Ovary (tissue), 3 donors: ENCODE results near the gene CCDC137.

Source experiments
- POLR2A ChIP-seq: fragments of 450-650 bp; IDR thresholded peaks from one replicate; pipeline ENCODE4 v1.6.1; 2017; ENCODE audit warnings: antibody characterized with exemption, mild to moderate bottlenecking, moderate library complexity
- TF ChIP-seq, protein P1 (sequence below), 3 donors: fragments of 450-650 bp in 2 of 3; fragments of 200-600 bp in 1 of 3; IDR thresholded peaks; one replicate each; pipeline versions ENCODE4 v1.5.1 to v1.8.0; 2016 to 2022; ENCODE audit warnings: antibody characterized with exemption in 3 of 3, mild to moderate bottlenecking in 1 of 3
- donor health status: DM: no; HTN: no; CAD: no.

DNA sequence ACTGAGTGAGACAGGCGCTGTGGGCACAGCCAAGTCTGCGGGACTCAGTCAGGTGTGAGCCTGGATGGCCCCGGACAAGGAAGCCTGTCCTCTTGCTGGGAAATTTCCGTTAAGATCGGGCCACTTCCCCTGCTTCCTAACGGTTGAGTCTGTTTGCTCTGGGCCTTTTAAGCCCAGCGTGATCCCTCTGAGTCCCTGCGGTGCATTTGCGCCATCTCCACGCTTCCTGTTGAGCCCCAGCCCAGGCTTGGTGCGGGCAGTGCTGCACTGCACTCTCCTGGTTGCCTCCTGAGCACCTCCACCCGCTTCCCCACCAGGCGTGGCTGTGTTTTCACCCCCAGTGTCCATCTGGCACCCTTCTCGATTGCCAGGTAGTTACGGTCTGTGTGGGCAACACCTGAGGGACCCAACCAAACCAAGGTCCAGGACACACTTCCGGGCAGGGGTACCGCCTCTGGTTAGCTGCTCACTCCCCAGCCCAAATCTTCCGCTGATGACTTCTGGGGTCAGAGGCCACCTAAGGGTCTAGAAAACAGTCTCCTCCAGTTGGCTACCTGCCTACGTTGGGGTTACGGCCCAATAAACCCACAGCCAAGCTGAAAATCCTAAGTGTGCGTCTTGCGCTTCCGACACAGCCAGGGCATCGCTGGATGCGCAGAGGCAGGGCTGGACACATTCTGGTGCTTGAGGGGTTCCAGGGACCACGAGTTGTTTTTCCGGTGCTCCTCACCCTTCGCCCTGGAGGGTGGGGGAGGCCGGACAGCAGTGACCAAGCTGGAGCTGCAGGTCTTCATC is 44.2 kb downstream of the CCDC137 start:
- TF ChIP-seq, protein P1, sequence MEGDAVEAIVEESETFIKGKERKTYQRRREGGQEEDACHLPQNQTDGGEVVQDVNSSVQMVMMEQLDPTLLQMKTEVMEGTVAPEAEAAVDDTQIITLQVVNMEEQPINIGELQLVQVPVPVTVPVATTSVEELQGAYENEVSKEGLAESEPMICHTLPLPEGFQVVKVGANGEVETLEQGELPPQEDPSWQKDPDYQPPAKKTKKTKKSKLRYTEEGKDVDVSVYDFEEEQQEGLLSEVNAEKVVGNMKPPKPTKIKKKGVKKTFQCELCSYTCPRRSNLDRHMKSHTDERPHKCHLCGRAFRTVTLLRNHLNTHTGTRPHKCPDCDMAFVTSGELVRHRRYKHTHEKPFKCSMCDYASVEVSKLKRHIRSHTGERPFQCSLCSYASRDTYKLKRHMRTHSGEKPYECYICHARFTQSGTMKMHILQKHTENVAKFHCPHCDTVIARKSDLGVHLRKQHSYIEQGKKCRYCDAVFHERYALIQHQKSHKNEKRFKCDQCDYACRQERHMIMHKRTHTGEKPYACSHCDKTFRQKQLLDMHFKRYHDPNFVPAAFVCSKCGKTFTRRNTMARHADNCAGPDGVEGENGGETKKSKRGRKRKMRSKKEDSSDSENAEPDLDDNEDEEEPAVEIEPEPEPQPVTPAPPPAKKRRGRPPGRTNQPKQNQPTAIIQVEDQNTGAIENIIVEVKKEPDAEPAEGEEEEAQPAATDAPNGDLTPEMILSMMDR (IDR thresholded peaks at IDR 0.05) = no peak
- no peak for TF ChIP-seq POLR2A
